T-helper 2 cell treated with Interferon-gamma antibody and Interleukin-4, amounts not matched to agents 5 μg/mL and 100 μg/mL, for 36 hours (primary cell): ENCODE results near the gene SIKE1.
"Not testable (repeated sequence)": the region's sequence is repeated elsewhere in the genome, so short reads cannot be mapped to it uniquely, and the experiment has no call there.

Source experiments
- DNase-seq: peaks from one replicate; pipeline ENCODE4 v3.0.0; 2021; ENCODE audit warnings: low spot score
- H3K27ac Mint-ChIP-seq: one replicate; pipeline ENCODE4 v1.8.0; 2021; ENCODE audit warnings: mild to moderate bottlenecking, mixed read lengths
- H3K27me3 Mint-ChIP-seq: one replicate; pipeline ENCODE4 v1.8.0; 2021; ENCODE audit warnings: low read depth, mixed read lengths
- H3K36me3 Mint-ChIP-seq: one replicate; pipeline ENCODE4 v1.8.0; 2021; ENCODE audit warnings: low read depth, mixed read lengths
- H3K4me1 Mint-ChIP-seq: one replicate; pipeline ENCODE4 v1.8.0; 2021; ENCODE audit warnings: low read depth, mixed read lengths
- H3K4me3 Mint-ChIP-seq: one replicate; pipeline ENCODE4 v1.8.0; 2022; ENCODE audit warnings: mild to moderate bottlenecking, moderate library complexity, mixed read lengths
- H3K9me3 Mint-ChIP-seq: one replicate; pipeline ENCODE4 v1.8.0; 2021; ENCODE audit warnings: mixed read lengths

The SIKE1 gene

GRCh38 chr1:114780344-114781226, at the start of gene SIKE1:
Gene SIKE1, minus strand, starts transcription at chr1:114780685. Its CDS starts 78 bp downstream, at chr1:114780607.
- H3K9me3 Mint-ChIP-seq = no peaks in the 10 kb centered on the region
- peak; percentile 95 for DNase-seq
- peak within 1 kb of the TSS; percentile 99 for H3K4me3 Mint-ChIP-seq
- H3K36me3 Mint-ChIP-seq = peaks cover 39% of the 10 kb centered on the region
- H3K4me1 Mint-ChIP-seq = peaks cover 17% of the 10 kb centered on the region
- peak within 1 kb of the TSS; percentile 99 for H3K27ac Mint-ChIP-seq
- H3K27me3 Mint-ChIP-seq = peaks cover 16% of the 10 kb centered on the region

- H3K4me3 Mint-ChIP-seq, H3K4me1 Mint-ChIP-seq, H3K27ac Mint-ChIP-seq, H3K9me3 Mint-ChIP-seq, H3K36me3 Mint-ChIP-seq, H3K27me3 Mint-ChIP-seq, DNase-seq: not testable (repeated sequence)
Measured at GRCh38 chr1:114830075-114830474, 49.6 kb upstream of the SIKE1 start.

DNA sequence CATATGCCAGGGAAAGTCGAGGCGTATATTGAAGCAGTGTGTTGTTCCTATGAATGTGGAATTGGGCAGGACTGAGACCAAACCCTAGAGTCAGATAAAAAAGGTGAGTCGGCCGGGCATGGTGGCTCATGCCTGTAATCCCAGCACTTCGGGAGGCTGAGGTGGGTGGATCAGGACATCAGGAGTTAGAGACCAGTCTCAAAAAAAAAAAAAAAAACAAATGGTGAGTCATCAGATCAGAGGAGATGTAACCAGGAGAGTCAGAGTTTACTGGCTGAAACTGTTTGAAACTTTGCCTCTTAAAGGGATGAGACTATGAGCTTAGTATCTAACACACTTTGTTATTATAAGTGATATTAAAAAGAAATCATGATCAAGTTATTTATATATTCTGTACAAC, 47.8 kb upstream of the SIKE1 start:
- no peak for DNase-seq
- peaks cover under 1% of the 10 kb centered on the region for H3K9me3 Mint-ChIP-seq

DNA sequence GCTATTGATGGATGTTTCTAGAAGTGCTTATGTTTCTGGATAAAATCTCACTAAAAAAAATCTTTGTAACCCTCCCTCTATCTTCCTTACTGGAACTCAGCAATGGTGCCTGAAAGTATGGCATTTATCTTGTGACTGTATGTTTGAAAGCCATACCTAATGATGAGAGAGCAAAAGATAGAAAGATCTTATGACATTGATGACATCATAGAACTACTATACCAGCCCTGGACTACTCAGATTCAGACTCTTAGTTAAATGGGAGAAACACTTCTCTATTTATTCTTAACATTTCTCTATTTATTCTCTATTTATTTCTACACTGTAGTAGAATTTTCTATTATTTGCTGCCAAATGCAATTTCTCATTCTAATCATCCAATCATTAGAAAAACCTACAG, 41.5 kb upstream of the SIKE1 start:
- Mint-ChIP-seq H3K27ac (no peak overlapping the region), H3K9me3 (peaks cover 5% of the 10 kb centered on the region), H3K4me1 (no peaks in the 10 kb centered on the region), H3K4me3 (no peak overlapping the region), H3K36me3 (no peaks in the 10 kb centered on the region), H3K27me3 (peaks cover 3% of the 10 kb centered on the region)
- no peak for DNase-seq

More for the DNA sequence above, 47.8 kb upstream of the SIKE1 start:
- Mint-ChIP-seq H3K4me1 (no peaks in the 10 kb centered on the region), H3K27ac (no peak overlapping the region), H3K4me3 (no peak overlapping the region), H3K36me3 (no peaks in the 10 kb centered on the region), H3K27me3 (peaks cover 3% of the 10 kb centered on the region)

- H3K9me3 Mint-ChIP-seq = peaks cover 5% of the 10 kb centered on the region
Measured at GRCh38 chr1:114820392-114820791, 39.9 kb upstream of the SIKE1 start.

DNA sequence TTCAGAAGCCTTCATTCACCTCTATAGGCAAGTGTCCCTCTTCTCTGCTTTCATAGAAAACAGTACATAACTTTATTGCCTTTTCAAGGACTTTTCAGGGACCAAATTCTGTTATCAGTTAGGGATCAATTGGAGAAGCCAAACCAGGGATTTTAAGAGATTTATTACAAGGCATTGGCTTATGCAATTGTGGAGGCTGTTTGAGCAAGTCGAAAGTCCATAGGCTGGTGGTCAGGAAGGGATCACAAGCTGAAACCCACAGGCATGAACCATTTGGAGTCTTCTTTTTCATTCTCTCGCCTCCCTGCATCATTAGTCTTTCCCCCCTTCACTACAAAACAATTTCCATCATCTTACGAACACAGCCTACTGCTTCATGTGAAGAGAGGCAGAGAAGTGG, 39.4 kb upstream of the SIKE1 start:
- no peak for DNase-seq
- H3K36me3 Mint-ChIP-seq = no peaks in the 10 kb centered on the region
- H3K27ac Mint-ChIP-seq = no peak overlapping the region
- H3K27me3 Mint-ChIP-seq = peaks cover 4% of the 10 kb centered on the region
- H3K4me3 Mint-ChIP-seq = no peak overlapping the region
- peaks cover 5% of the 10 kb centered on the region for H3K9me3 Mint-ChIP-seq
- H3K4me1 Mint-ChIP-seq = no peaks in the 10 kb centered on the region

More at GRCh38 chr1:114820392-114820791, 39.9 kb upstream of the SIKE1 start:
- DNase-seq = no peak
- H3K4me1 Mint-ChIP-seq = no peaks in the 10 kb centered on the region
- no peaks in the 10 kb centered on the region for H3K36me3 Mint-ChIP-seq
- no peak overlapping the region for H3K4me3 Mint-ChIP-seq
- H3K27me3 Mint-ChIP-seq = peaks cover 4% of the 10 kb centered on the region
- H3K27ac Mint-ChIP-seq = no peak overlapping the region

GRCh38 chr1:114804449-114804848, 24.0 kb upstream of the SIKE1 start:
- not testable (repeated sequence) for H3K36me3 Mint-ChIP-seq, H3K27ac Mint-ChIP-seq, DNase-seq, H3K4me3 Mint-ChIP-seq, H3K4me1 Mint-ChIP-seq, H3K27me3 Mint-ChIP-seq, H3K9me3 Mint-ChIP-seq

DNA sequence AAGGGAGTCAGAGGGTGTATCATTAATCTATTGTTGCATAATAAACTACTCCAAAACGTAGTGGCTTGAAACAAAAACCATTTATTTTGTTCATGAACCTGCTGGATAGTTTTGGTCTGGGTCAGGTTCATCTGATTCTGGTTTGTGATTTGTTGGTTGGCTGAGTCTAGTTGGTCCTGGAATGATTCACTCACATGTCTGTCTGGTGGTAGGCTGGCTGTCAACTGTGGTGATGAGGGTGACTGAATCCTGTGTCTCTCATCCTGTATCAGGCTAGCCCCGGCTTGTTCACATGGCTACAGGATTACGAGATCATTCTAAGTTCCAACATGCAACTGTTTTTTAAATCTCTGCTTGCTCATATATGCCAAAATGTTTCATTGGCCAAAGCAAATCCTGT, 22.5 kb upstream of the SIKE1 start:
- Mint-ChIP-seq H3K9me3 (no peaks in the 10 kb centered on the region), H3K4me3 (no peak overlapping the region), H3K4me1 (no peaks in the 10 kb centered on the region), H3K36me3 (no peaks in the 10 kb centered on the region), H3K27ac (no peak overlapping the region), H3K27me3 (peaks cover 10% of the 10 kb centered on the region)
- DNase-seq = no peak

DNA sequence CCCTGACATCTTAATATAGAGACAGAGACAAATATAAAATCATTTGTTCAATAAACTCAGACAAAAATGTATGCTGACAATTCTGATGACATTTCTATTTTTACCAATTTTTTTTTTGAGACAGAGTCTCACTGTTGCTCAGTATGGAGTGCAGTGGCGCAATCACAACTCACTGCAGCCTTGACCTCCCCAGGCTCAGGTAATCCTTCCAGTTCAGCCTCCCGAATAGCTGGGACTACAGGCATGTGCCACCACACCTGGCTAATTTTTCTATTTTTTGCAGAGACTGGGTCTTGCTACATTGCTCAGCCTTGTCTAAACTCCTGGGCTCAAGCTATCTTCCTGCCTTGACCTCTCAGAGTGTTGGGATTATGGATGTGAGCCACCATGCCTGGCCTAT, 13.6 kb upstream of the SIKE1 start:
- DNase-seq = no peak
- no peak overlapping the region for H3K4me3 Mint-ChIP-seq
- no peak overlapping the region for H3K27ac Mint-ChIP-seq
- no peaks in the 10 kb centered on the region for H3K36me3 Mint-ChIP-seq
- no peaks in the 10 kb centered on the region for H3K4me1 Mint-ChIP-seq
- peaks cover 21% of the 10 kb centered on the region for H3K27me3 Mint-ChIP-seq
- no peaks in the 10 kb centered on the region for H3K9me3 Mint-ChIP-seq

DNA sequence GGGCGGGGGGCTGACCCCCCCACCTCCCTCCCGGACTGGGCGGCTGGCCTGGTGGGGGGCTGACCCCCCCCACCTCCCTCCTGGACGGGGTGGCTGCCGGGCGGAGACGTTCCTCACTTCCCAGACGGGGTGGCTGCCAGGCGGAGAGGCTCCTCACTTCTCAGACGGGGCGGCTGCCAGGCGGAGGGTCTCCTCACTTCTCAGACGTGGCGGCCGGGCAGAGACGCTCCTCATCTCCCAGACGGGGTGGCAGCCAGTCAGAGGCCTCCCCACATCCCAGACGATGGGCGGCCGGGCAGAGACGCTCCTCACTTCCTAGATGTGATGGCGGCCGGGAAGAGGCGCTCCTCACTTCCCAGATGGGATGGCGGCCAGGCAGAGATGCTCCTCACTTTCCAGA, 10.1 kb upstream of the SIKE1 start:
- DNase-seq, H3K36me3 Mint-ChIP-seq, H3K4me1 Mint-ChIP-seq, H3K4me3 Mint-ChIP-seq, H3K27ac Mint-ChIP-seq: not testable (repeated sequence)
- Mint-ChIP-seq H3K9me3 (peaks cover 10% of the 10 kb centered on the region), H3K27me3 (peaks cover 20% of the 10 kb centered on the region)

DNA sequence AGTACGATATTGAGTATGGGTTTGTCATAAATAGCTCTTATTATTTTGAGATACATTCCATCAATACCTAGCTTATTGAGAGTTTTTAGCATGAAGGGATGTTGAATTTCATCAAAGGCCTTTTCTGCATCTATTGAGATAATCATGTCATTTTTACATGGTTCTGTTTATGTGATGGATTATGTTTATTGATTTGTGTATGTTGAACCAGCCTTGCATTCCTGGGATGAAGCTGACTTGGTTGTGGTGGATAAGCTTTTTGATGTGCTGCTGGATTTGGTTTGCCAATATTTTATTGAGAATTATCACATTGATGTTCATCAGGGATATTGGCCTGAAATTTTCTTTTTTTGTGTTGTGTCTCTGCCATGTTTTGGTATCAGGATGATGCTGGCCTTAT, 6.0 kb upstream of the SIKE1 start:
- DNase-seq, H3K27ac Mint-ChIP-seq, H3K4me1 Mint-ChIP-seq, H3K4me3 Mint-ChIP-seq, H3K36me3 Mint-ChIP-seq: not testable (repeated sequence)
- Mint-ChIP-seq H3K27me3 (peaks cover 33% of the 10 kb centered on the region), H3K9me3 (peaks cover 10% of the 10 kb centered on the region)

DNA sequence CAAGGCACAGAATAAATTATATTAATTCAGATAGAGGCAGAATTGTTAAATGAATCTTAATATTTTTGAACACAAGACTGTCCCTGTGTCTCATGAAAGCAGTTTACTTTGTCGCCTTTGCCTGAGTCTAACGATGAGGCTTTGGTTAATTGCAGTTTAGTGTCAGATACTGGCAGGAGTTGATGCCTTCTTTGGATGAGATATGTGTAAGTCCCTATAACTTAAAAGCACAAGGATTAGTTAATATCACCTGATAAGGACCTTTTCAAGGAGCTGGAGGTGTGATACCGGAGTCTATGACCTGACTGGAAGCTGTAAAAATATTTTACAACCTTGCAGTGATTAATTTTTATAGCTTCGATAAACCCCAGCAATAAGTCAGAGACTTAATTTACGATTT, 2.0 kb upstream of the SIKE1 start:
- DNase-seq = no peak
- Mint-ChIP-seq H3K4me3 (no peak overlapping the region), H3K4me1 (peaks cover 17% of the 10 kb centered on the region), H3K27ac (no peak overlapping the region), H3K9me3 (peaks cover 8% of the 10 kb centered on the region), H3K27me3 (peaks cover 21% of the 10 kb centered on the region), H3K36me3 (peaks cover 22% of the 10 kb centered on the region)

GRCh38 chr1:114779722-114780121, 763 bp downstream of the SIKE1 start:
- Mint-ChIP-seq H3K4me3 (peak overlapping the region; percentile 99), H3K4me1 (peaks cover 17% of the 10 kb centered on the region), H3K9me3 (no peaks in the 10 kb centered on the region), H3K36me3 (peaks cover 41% of the 10 kb centered on the region), H3K27ac (peak overlapping the region; percentile 99), H3K27me3 (peaks cover 10% of the 10 kb centered on the region)
- DNase-seq = no peak

DNA sequence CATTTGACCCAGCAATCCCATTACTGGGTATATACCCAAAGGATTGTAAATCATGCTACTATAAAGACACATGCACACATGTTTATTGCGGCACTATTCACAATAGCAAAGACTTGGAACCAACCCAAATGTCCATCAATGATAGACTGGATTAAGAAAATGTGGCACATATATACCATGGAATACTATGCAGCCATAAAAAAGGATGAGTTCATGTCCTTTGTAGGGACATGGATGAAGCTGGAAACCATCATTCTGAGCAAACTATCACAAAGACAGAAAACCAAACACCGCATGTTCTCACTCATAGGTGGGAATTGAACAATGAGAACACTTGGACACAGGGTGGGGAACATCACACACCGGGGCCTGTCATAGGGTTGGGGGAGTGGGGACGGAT, 3.8 kb downstream of the SIKE1 start:
- H3K36me3 Mint-ChIP-seq = peaks cover 53% of the 10 kb centered on the region
- H3K27ac Mint-ChIP-seq, DNase-seq, H3K27me3 Mint-ChIP-seq, H3K9me3 Mint-ChIP-seq, H3K4me3 Mint-ChIP-seq: not testable (repeated sequence)
- H3K4me1 Mint-ChIP-seq = peaks cover 17% of the 10 kb centered on the region

GRCh38 chr1:114771992-114772391, 8.5 kb downstream of the SIKE1 start:
- Mint-ChIP-seq H3K27ac (no peak overlapping the region), H3K9me3 (no peaks in the 10 kb centered on the region), H3K4me1 (no peaks in the 10 kb centered on the region), H3K27me3 (no peaks in the 10 kb centered on the region), H3K36me3 (peaks cover 40% of the 10 kb centered on the region), H3K4me3 (no peak overlapping the region)
- no peak for DNase-seq
